ENCODE measurements around the gene TMPRSS11F.

Gene TMPRSS11F

GRCh38 chr4:68076194-68076593 is 53.5 kb downstream of the TMPRSS11F start:
- no peak for DNase-seq

- DNase-seq = no peak
Observed at GRCh38 chr4:68074397-68074796, 55.3 kb downstream of the TMPRSS11F start.

- DNase-seq = no peak
Observed at GRCh38 chr4:68070302-68070701, 59.4 kb downstream of the TMPRSS11F start.

- no peak for DNase-seq
Observed at GRCh38 chr4:68062501-68062900, 67.2 kb downstream of the TMPRSS11F start.

GRCh38 chr4:68038272-68038671 is 91.4 kb downstream of the TMPRSS11F start:
- no peak for DNase-seq

- DNase-seq = no peak
Observed at GRCh38 chr4:68021185-68021584, 108.5 kb downstream of the TMPRSS11F start.

- DNase-seq = no peak
Observed at GRCh38 chr4:68011684-68012083, 118.0 kb downstream of the TMPRSS11F start.
